Left renal pelvis (tissue), 4 donors: ENCODE data around the gene ZBTB42. TPM values are rescaled to one million over a fixed set of nuclear protein-coding genes. Genes with fewer than 3 reads are reported as not detected.
"Not testable (repeated sequence)": the region's sequence is repeated elsewhere in the genome, so short reads cannot be mapped to it uniquely, and the experiment has no call there.

ENCODE experiments used
- DNase-seq, 4 donors: peaks; one replicate each; pipeline ENCODE4 v3.0.0-alpha.2; 2013; ENCODE audit warnings: low read depth in 4 of 4, low spot score in 3 of 4
- polyA plus RNA-seq, 4 donors: library from polyadenylated mRNA; unstranded; fragments of 120-200 nt; gene quantifications; one replicate each; pipeline ENCODE4 v1.2.1, GENCODE V29; 2013; ENCODE audit not compliant: insufficient read length in 4 of 4

ZBTB42 gene
- polyA plus RNA-seq, 4 donors: 2.0 to 4.7 (median 3.9) TPM

GRCh38 chr14:104827177-104828055, 26.5 kb downstream of the ZBTB42 start:
- DNase-seq: no peak

- no peak for DNase-seq
These were observed 29.9 kb downstream of the ZBTB42 start for GRCh38 chr14:104830781-104831180.

GRCh38 chr14:104836171-104836935, 35.5 kb downstream of the ZBTB42 start:
- DNase-seq: not testable (repeated sequence)

- DNase-seq: no peak
These were observed 40.8 kb downstream of the ZBTB42 start for GRCh38 chr14:104841730-104842129.

GRCh38 chr14:104843006-104843405, 42.1 kb downstream of the ZBTB42 start:
- no peak for DNase-seq

GRCh38 chr14:104843442-104844305, 42.8 kb downstream of the ZBTB42 start:
- DNase-seq: no peak

- no peak for DNase-seq
These were observed 43.6 kb downstream of the ZBTB42 start for GRCh38 chr14:104844306-104845032.

- DNase-seq: no peak
These were observed 44.2 kb downstream of the ZBTB42 start for GRCh38 chr14:104845033-104845666.

GRCh38 chr14:104845834-104846441, 45.0 kb downstream of the ZBTB42 start:
- no peak for DNase-seq

GRCh38 chr14:104852280-104852663, 51.4 kb downstream of the ZBTB42 start:
- DNase-seq: no peak

Other genes starting within 250 kb of the ZBTB42 start
- under 1 TPM in 2 of 4 donors, not detected in 2; 0.10 to 0.27 TPM for gene C14orf180, start 221.3 kb upstream of the ZBTB42 start, polyA plus RNA-seq
- gene TMEM179, start 196.3 kb upstream of the ZBTB42 start, polyA plus RNA-seq: 1 to 10 TPM in 3 of 4 donors, under 1 TPM in 1; 0.67 to 1.9 (median 1.7) TPM
- 10 to 100 TPM; 37.1 to 69.5 (median 49.5) TPM for gene INF2, start 111.5 kb upstream of the ZBTB42 start, polyA plus RNA-seq
- gene ADSS1, start 76.9 kb upstream of the ZBTB42 start, polyA plus RNA-seq: 10 to 100 TPM; 12.5 to 17.0 (median 14.2) TPM
- 10 to 100 TPM; 48.0 to 87.2 (median 56.2) TPM for gene SIVA1, start 48.0 kb upstream of the ZBTB42 start, polyA plus RNA-seq
- 100 to 1,000 TPM in 1 of 4 donors, 10 to 100 TPM in 3; 98.4 to 122 (median 99.0) TPM for gene AKT1, start 5.4 kb upstream of the ZBTB42 start, polyA plus RNA-seq
- 10 to 100 TPM in 2 of 4 donors, 1 to 10 TPM in 2; 3.6 to 21.2 (median 11.1) TPM for gene CEP170B, start 64.2 kb downstream of the ZBTB42 start, polyA plus RNA-seq
- gene PLD4, start 123.8 kb downstream of the ZBTB42 start, polyA plus RNA-seq: 1 to 10 TPM; 2.2 to 8.0 (median 3.4) TPM
- 1 to 10 TPM; 1.5 to 7.2 (median 2.4) TPM for gene AHNAK2, start 177.3 kb downstream of the ZBTB42 start, polyA plus RNA-seq
- gene CLBA1, start 184.7 kb downstream of the ZBTB42 start, polyA plus RNA-seq: 10 to 100 TPM in 3 of 4 donors, 1 to 10 TPM in 1; 7.2 to 30.3 (median 24.5) TPM
- gene CDCA4, start 220.0 kb downstream of the ZBTB42 start, polyA plus RNA-seq: 10 to 100 TPM; 18.2 to 26.9 (median 21.3) TPM